ENCODE measurements around the gene RNF19B. TPM values are rescaled to one million over a fixed set of nuclear protein-coding genes. Genes with fewer than 3 reads are reported as not detected.

The RNF19B gene
- total RNA-seq, 1 experiment from 2014 or later = 15.0 TPM

DNA sequence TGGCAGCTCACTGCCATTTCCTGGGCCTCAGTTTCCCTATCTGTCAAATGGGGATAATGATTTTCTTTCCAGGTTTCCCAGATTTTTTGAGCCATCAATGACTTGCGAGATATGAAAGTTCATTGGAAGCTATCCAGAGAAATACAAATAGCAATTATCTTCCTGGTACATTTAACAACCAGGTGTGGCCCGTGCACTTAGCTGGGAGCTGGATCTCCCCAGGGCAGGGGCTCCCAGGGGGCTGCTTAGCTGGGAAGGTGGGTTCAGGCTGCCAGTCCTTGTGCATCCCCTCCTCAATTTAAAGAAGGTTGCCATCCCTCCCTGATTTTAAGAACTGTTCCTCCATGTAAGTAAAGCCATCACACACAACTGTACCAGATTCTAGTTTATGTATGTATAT, 59.8 kb downstream of the RNF19B start:
- no peaks in the 10 kb centered on the region; a peak in 2 of 5 replicates for H3K9me3 Mint-ChIP-seq
- Histone ChIP-seq H4K8ac (replicated peaks; ENCODE audit: insufficient read length, low read depth, low read length) (no peak overlapping the region), H2BK120ac (ENCODE audit: low read depth, low read length, poor library complexity, severe bottlenecking) (no peak overlapping the region), H3K56ac (ENCODE audit: insufficient read length, low read depth, low read length) (no peak overlapping the region), H3K79me2 (ENCODE audit: insufficient read depth, low read length) (no peaks in the 10 kb centered on the region), H3K9ac (ENCODE audit: extremely low read depth, insufficient read length, low read length) (no peak overlapping the region), H3K27ac (ENCODE audit: insufficient read length, low read depth, low read length) (no peak overlapping the region), H3K14ac (ENCODE audit: insufficient read depth, low read length) (no peak overlapping the region), H2AFZ (ENCODE audit: low read length) (no peak overlapping the region), H3K23me2 (ENCODE audit: insufficient read length, low read depth, low read length, poor library complexity, severe bottlenecking) (peaks cover 8% of the 10 kb centered on the region), H2BK15ac (ENCODE audit: low read depth, low read length) (no peak overlapping the region), H3K4ac (ENCODE audit: low read depth, low read length) (no peak overlapping the region), H4K5ac (ENCODE audit: insufficient read length, low read depth, low read length) (no peak overlapping the region), H3K4me1 (ENCODE audit: insufficient read depth, low read length) (no peaks in the 10 kb centered on the region), H3K9me3 (ENCODE audit: control insufficient read depth, low read depth, low read length) (no peaks in the 10 kb centered on the region), H2AK5ac (ENCODE audit: insufficient read length, low read length) (no peak overlapping the region), H3K79me1 (ENCODE audit: insufficient read depth, low read depth, low read length, poor library complexity, severe bottlenecking) (no peaks in the 10 kb centered on the region), H2BK5ac (ENCODE audit: insufficient read length, low read length) (no peak overlapping the region), H4K20me1 (ENCODE audit: control insufficient read depth, insufficient read depth, insufficient read length) (no peaks in the 10 kb centered on the region), H2BK20ac (ENCODE audit: low read depth, low read length, poor library complexity, severe bottlenecking) (no peak overlapping the region), H3K27me3 (ENCODE audit: insufficient read depth, low read length) (peaks cover 15% of the 10 kb centered on the region; the same call in 1 of the 2 replicates), H3K4me2 (ENCODE audit: insufficient read depth, insufficient read length, low read length) (no peak overlapping the region), H3K23ac (ENCODE audit: insufficient read length, low read depth, low read length) (no peak overlapping the region), H2BK12ac (ENCODE audit: insufficient read length, low read depth, low read length) (no peak overlapping the region), H4K91ac (ENCODE audit: insufficient read length, low read depth, low read length) (no peak overlapping the region), H3K18ac (ENCODE audit: insufficient read length, low read depth, low read length) (no peak overlapping the region), H3T11ph (ENCODE audit: low read length) (no peak overlapping the region)
- H3K27me3 Mint-ChIP-seq (ENCODE audit: low read depth) = peaks cover 49% of the 10 kb centered on the region
- TF ChIP-seq CTCF (conservative IDR thresholded peaks at IDR 0.05) = no peak
- H3K36me3 Mint-ChIP-seq (ENCODE audit: insufficient read depth in 1 of 3, low read depth in 3 of 3) = no peaks in the 10 kb centered on the region; a peak in 1 of 7 replicates
- no CpG with 5 or more reads among the region's 2 CpGs for WGBS (ENCODE audit: extremely low coverage, insufficient read length, low lambda C conversion rate)
- peaks cover 6 to 11% of the 10 kb centered on the region in 2 experiments for H3K4me1 Mint-ChIP-seq
- DNase-seq = no peak
- no peak overlapping the region for H3K4me3 Mint-ChIP-seq
- H3K27ac Mint-ChIP-seq = no peak overlapping the region

Data from H9 (cell line).